Fibroblast of lung (primary cell): ENCODE results near the gene MRPL38.

Experiments
- CTCF ChIP-seq, 2 donors: IDR thresholded peaks in 1 of 2; conservative IDR thresholded peaks in 1 of 2; 1 replicate in 1 of 2; 2 replicates in 1 of 2; pipeline ENCODE4 v1.5.1; 2011 to 2012; ENCODE audit warnings: low read length in 2 of 2, control low read depth in 1 of 2, inconsistent platforms in 1 of 2, low read depth in 1 of 2, mild to moderate bottlenecking in 1 of 2
- EZH2 ChIP-seq: IDR thresholded peaks from 2 replicates; pipeline ENCODE4 v1.5.1; 2012; ENCODE audit warnings: low read length, control low read depth, mild to moderate bottlenecking; ENCODE audit errors: missing control alignments

GRCh38 chr17:75849279-75849646, 55.4 kb downstream of the MRPL38 start:
- TF ChIP-seq EZH2 (no peak), CTCF (conservative IDR thresholded peaks at IDR 0.05 in 1 of 2, IDR thresholded peaks at IDR 0.05 in 1 of 2; ENCODE audit: low read depth in 1 of 2, low read length in 2 of 2) (no peak)
